Pancreas (tissue), 10 donors: Measurements from ENCODE around the gene DCDC2B. TPM values are rescaled to one million over a fixed set of nuclear protein-coding genes. Genes with fewer than 3 reads are reported as not detected.
A peak's percentile ranks its signal among the peaks of the same experiment; 100 is the strongest.

Experiments used
- ATAC-seq, 4 donors: fragments of 200-7000 bp; cut with Tn5 transposase; one replicate each; pipeline versions ENCODE4 v1.8.0 to v1.9.1; 2020; ENCODE audit warnings: mild to moderate bottlenecking in 4 of 4, moderate library complexity in 4 of 4
- DNase-seq, 6 donors: peaks; one replicate each; pipeline ENCODE4 v3.0.0-alpha.2; 2020
- FAIRE-seq: peaks from 2 replicates; lab custom pipeline; 2012; peaks lifted over from hg19 to GRCh38; lab: Jason Lieb, UNC
- H3K27ac ChIP-seq, 4 donors: fragments of 200-600 bp; sonication (generic); 1 replicate in 3 of 4; 2 replicates in 1 of 4; pipeline versions ENCODE4 v1.5.0 to v1.8.0; 2020
- H3K27me3 ChIP-seq, 4 donors: fragments of 200-600 bp; one replicate each; pipeline ENCODE4 v1.8.0; 2021
- H3K36me3 ChIP-seq, 3 donors: fragments of 200-600 bp; sonication (generic) in 1 of 3; one replicate each; pipeline versions ENCODE4 v1.5.0 to v1.8.0; 2020 to 2021
- H3K4me1 ChIP-seq, 3 donors: fragments of 200-600 bp; one replicate each; pipeline ENCODE4 v1.8.0; 2021
- H3K4me3 ChIP-seq, 4 donors: fragments of 200-600 bp; sonication (generic) in 2 of 4; one replicate each; pipeline versions ENCODE4 v1.5.0 to v1.8.0; 2020 to 2021
- H3K9me3 ChIP-seq, 4 donors: fragments of 200-600 bp; one replicate each; pipeline ENCODE4 v1.8.0; 2021
- WGBS, 2 donors: extraction: QIAGEN DNeasy Blood & Tissue Kit; methylation state at CpG; one replicate each; pipeline ENCODE4 v1.1.7; 2013; 5-methylcytosine and 5-hydroxymethylcytosine counted together
- intact Hi-C, 3 donors: fragments of 100-400 bp; cut with DNase I; formaldehyde crosslinking; loops; one replicate each; pipeline versions ENCODE4 v1.11.1 to v1.14.2; 2022
- polyA plus RNA-seq, 2 donors: library from polyadenylated mRNA; stranded (reverse); fragments of 200-250 nt; gene quantifications; one replicate each; pipeline ENCODE4 v1.2.3, GENCODE V29; 2013
- total RNA-seq, 6 donors: library from RNA; stranded (reverse); fragmentation: NEBNext Ultra II Directional in 4 of 6; extraction: Animal tissue kit (Norgen Biotek cat#: 25700) in 4 of 6; gene quantifications; one replicate each; pipeline versions ENCODE4 v1.2.1 to v1.2.4, GENCODE V29; 2021 to 2023
- TF ChIP-seq, protein P1 (sequence below), 4 donors: fragments of 200-600 bp; sonication (generic) in 3 of 4; IDR thresholded peaks; one replicate each; pipeline versions ENCODE4 v1.5.0 to v1.8.0; 2021; ENCODE audit warnings: antibody characterized with exemption in 4 of 4
- donor health status: healthy with polysubstance abuse.
- donor health status: DM: no; HTN: no; CAD: no; lungs with moderate emphysema.
- donor health status: DM: no; HTN: no; CAD: no.
- donor health status: control.
- donor health status: control.
- donor health status: Bipolar disorder and iron deficiency.
- donor health status: DM: yes; HTN: yes; CAD: no.
- donor health status: DM: no; HTN: no; CAD: no.
- donor health status: DM: no; HTN: no; CAD: no.
- donor health status: DM: yes; HTN: yes; CAD: no.

DCDC2B gene
- total and polyA plus RNA-seq, 8 donors = 0.05 to 0.11 TPM; not detected in 6

DNA sequence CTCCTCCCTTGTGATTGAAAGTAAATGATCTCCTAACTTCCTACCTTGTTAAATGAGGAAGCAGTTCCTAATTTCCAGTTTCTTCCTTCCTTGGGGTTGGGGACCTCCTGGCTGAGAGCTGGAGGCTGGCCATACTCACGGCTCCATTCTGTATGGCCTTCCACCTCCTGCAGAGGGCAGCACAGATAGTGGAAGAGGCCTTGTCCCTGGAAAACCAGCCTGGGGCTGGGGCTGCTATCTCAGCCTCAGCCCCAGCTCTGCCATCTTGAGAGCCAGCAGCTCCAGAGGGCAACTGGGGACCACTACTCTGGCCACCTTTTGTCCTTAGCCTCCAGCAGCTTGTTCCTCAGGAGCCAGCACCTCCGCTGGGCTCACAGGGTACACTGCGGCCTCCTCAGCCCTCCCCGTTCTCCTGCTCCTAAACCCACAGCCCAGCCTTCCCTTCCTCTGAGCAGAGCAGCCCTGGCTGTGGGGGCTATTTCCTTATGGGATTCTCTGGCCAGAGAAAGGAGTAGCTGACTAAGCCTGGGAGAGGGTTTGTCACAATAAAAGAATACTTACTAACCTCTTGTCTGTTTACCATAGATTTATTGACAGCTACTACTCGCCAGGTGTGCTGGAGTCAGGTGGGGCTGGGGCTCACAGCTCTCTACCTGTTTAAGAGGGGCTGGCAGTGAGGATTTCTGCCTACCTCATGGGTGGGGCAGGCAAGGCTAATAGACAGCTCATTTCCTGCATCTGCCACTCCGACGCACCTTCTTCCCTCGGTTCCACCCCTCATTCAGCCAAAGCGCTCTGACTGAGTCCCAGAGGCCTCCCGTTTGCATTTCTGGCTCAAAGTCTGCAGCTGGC, 7.0 kb downstream of the DCDC2B start:
- WGBS, 2 donors = 73 to 80% methylated on average over 10 of the region's 10 CpGs

DNA sequence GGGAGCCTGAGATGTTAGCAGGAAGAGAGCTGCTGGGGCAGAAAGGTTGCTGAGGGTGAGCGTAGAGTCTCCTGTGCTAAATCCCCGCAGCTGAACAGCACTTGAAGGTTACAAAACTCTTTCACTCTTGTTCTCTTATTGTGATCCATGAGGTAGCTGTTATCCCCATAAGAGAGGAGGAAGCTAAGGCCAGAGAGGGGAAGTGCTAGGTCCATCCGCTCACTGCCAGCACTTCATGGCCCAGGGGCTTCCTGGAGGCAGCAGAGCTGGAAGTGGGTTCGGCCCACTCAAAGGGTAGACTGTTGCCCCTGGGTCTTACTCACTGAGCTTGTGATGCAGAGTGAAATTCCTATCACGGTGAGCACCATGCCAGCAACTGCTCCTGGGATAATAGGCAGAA, 7.7 kb downstream of the DCDC2B start:
- H3K27ac ChIP-seq = no peak overlapping the region
- intact Hi-C loops = no loop called here
- H3K4me3 ChIP-seq = no peak overlapping the region

More for the DNA sequence above, 7.0 kb downstream of the DCDC2B start:
- Histone ChIP-seq H3K36me3 (peaks cover 0 to 10% (median 0%) of the 10 kb centered on the region in 3 donors), H3K9me3 (no peaks in the 10 kb centered on the region), H3K27me3 (no peaks in the 10 kb centered on the region), H3K27ac (no peak overlapping the region), H3K4me1 (peaks cover under 1 to 2% (median under 1%) of the 10 kb centered on the region in 3 donors), H3K4me3 (no peak overlapping the region)
- ATAC-seq = peak; percentile 66 to 96 (median 90)
- FAIRE-seq = no peak
- intact Hi-C loops = no loop called here
- TF ChIP-seq, protein P1, sequence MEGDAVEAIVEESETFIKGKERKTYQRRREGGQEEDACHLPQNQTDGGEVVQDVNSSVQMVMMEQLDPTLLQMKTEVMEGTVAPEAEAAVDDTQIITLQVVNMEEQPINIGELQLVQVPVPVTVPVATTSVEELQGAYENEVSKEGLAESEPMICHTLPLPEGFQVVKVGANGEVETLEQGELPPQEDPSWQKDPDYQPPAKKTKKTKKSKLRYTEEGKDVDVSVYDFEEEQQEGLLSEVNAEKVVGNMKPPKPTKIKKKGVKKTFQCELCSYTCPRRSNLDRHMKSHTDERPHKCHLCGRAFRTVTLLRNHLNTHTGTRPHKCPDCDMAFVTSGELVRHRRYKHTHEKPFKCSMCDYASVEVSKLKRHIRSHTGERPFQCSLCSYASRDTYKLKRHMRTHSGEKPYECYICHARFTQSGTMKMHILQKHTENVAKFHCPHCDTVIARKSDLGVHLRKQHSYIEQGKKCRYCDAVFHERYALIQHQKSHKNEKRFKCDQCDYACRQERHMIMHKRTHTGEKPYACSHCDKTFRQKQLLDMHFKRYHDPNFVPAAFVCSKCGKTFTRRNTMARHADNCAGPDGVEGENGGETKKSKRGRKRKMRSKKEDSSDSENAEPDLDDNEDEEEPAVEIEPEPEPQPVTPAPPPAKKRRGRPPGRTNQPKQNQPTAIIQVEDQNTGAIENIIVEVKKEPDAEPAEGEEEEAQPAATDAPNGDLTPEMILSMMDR (IDR thresholded peaks at IDR 0.05) = peak; percentile 46 to 68 (median 62)
- DNase-seq = peak in 4 of 6 donors; percentile 45 to 68 (median 57)

DNA sequence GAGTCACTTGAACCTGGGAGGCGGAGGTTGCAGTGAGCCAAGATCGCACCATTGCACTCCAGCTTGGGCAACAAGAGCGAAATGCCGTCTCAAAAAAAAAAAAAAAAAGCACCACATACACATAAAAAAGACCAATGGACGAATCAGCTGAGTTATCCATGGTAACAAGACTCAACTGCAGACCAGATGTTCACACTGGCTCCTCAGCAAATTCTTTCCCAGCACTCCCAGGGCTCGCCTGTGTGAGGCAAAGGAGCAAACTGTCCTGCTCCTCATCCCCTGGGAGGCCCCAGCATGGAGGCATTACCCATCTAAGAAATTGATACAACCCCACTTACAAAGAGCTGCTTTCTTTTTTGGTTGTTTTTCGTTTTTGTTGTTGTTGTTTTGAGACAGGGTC, 10.1 kb downstream of the DCDC2B start:
- FAIRE-seq = no peak
- 78 to 81% methylated on average over 6 to 7 of the region's 7 CpGs for whole genome bisulfite sequencing, 2 donors

More for the DNA sequence above, 7.7 kb downstream of the DCDC2B start:
- FAIRE-seq (no peak), DNase-seq (no peak), ATAC-seq (no peak)
- Histone ChIP-seq H3K27me3 (no peaks in the 10 kb centered on the region), H3K4me1 (peaks cover 7 to 9% (median 8%) of the 10 kb centered on the region in 3 donors), H3K36me3 (peaks cover 0 to 10% (median 0%) of the 10 kb centered on the region in 3 donors), H3K9me3 (no peaks in the 10 kb centered on the region)
- 86 to 89% methylated on average over 5 of the region's 5 CpGs for WGBS, 2 donors
- TF ChIP-seq, protein P1 (IDR thresholded peaks at IDR 0.05) = no peak

DNA sequence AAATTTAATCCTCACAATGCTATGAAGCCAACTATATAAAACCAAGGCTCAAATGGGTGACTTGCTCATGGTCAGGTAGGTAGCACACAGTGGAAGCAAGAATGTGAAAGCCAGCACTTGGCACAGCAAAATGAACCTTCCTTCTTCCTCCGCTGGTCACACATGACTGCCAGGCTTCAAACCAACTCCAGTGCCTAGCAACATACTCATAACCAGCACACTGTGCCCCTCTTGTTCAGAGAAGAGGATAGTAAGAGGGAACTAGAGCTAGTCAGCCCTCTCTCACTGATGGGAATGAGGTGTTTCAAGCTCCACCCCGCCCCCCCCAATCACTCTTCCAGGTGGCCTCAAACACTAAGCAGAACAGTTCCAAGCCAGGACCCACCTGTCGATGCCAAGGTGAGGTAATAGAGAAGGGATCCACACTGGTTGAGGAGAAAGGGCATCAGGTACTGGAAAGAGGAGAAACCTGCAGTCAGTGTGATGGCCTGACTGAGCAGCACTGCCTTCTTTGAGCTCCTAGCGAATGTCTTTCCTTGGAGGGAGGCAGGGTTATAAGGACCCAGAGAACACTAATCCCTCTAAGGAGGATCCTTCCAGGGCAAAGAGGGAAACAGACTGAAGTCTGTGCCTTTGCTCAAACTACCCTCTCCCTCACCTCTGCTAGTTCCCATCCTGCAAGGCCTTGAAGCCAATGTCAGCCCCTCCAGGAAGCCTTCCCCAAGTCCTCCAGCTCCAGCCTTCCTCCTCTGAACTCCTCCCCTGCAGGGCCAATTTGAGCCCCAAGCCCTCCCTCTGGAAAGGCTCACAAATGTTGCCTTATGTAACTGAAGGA, 12.1 kb downstream of the DCDC2B start:
- Histone ChIP-seq H3K27me3 (no peaks in the 10 kb centered on the region), H3K4me1 (peaks cover 7 to 20% (median 15%) of the 10 kb centered on the region in 3 donors), H3K4me3 (peak overlapping the region; percentile 49 to 88 (median 79)), H3K27ac (no peak overlapping the region), H3K36me3 (peaks cover 0 to 14% (median 0%) of the 10 kb centered on the region in 3 donors), H3K9me3 (no peaks in the 10 kb centered on the region)
- 87 to 88% methylated on average over 4 of the region's 4 CpGs for WGBS, 2 donors
- intact Hi-C loops = no loop called here
- TF ChIP-seq, protein P1 (IDR thresholded peaks at IDR 0.05) = no peak
- no peak for FAIRE-seq
- ATAC-seq = no peak
- DNase-seq = no peak

More for the DNA sequence above, 10.1 kb downstream of the DCDC2B start:
- TF ChIP-seq, protein P1 (IDR thresholded peaks at IDR 0.05) = no peak
- DNase-seq (no peak), ATAC-seq (no peak)
- Histone ChIP-seq H3K27me3 (no peaks in the 10 kb centered on the region), H3K27ac (no peak overlapping the region), H3K9me3 (no peaks in the 10 kb centered on the region), H3K36me3 (peaks cover 0 to 10% (median 0%) of the 10 kb centered on the region in 3 donors), H3K4me3 (no peak overlapping the region), H3K4me1 (peaks cover 7 to 20% (median 15%) of the 10 kb centered on the region in 3 donors)
- intact Hi-C loops = no loop called here
